WTC11 (cell line): ENCODE results near the gene UPP1.
"Not testable (repeated sequence)": the region's sequence is repeated elsewhere in the genome, so short reads cannot be mapped to it uniquely, and the experiment has no call there.

Experiments
- TF ChIP-seq, protein P1 (sequence below): fragments of 200-600 bp; IDR thresholded peaks from 2 replicates; pipeline ENCODE4 v1.8.0; 2022; ENCODE audit warnings: antibody characterized with exemption
- TF ChIP-seq, protein P2 (sequence below): sonication (generic); formaldehyde crosslinking; IDR thresholded peaks from 2 replicates; pipeline ENCODE4 v1.8.0; 2022; ENCODE audit warnings: mild to moderate bottlenecking, missing genetic modification reagents

DNA sequence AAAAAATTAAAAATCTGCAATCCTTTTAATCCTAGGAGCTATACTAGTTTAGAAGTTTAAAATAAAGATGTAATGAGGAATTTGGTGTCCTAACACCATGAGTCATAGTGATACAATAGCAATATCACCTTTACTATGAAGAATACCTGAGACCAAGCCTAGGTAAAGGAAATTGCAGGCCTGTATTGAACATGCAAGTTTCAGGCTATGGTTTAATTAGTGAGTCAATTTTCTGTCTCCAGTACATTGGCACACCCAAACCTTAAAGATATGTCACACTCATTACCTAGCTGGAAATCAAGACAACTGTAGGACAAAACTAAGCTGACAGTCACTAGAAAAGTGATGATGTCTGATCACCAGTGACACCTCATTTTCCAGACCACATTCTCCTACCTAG is 6.7 kb upstream of the UPP1 start:
- TF ChIP-seq, protein P1, sequence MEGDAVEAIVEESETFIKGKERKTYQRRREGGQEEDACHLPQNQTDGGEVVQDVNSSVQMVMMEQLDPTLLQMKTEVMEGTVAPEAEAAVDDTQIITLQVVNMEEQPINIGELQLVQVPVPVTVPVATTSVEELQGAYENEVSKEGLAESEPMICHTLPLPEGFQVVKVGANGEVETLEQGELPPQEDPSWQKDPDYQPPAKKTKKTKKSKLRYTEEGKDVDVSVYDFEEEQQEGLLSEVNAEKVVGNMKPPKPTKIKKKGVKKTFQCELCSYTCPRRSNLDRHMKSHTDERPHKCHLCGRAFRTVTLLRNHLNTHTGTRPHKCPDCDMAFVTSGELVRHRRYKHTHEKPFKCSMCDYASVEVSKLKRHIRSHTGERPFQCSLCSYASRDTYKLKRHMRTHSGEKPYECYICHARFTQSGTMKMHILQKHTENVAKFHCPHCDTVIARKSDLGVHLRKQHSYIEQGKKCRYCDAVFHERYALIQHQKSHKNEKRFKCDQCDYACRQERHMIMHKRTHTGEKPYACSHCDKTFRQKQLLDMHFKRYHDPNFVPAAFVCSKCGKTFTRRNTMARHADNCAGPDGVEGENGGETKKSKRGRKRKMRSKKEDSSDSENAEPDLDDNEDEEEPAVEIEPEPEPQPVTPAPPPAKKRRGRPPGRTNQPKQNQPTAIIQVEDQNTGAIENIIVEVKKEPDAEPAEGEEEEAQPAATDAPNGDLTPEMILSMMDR, result not testable (repeated sequence)
- TF ChIP-seq, protein P2, sequence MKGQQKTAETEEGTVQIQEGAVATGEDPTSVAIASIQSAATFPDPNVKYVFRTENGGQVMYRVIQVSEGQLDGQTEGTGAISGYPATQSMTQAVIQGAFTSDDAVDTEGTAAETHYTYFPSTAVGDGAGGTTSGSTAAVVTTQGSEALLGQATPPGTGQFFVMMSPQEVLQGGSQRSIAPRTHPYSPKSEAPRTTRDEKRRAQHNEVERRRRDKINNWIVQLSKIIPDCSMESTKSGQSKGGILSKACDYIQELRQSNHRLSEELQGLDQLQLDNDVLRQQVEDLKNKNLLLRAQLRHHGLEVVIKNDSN (CRISPR knock-in tag), result not testable (repeated sequence)
